Fibroblast of villous mesenchyme (primary cell): Measurements from ENCODE around the gene NT5DC4. TPM values are rescaled to one million over a fixed set of nuclear protein-coding genes. Genes with fewer than 3 reads are reported as not detected.

ENCODE experiments used
- DNase-seq: peaks from one replicate; pipeline ENCODE4 v3.0.0-alpha.2; 2010; ENCODE audit warnings: low read depth
- H3K4me3 ChIP-seq: 2 replicates; pipeline ENCODE4 v1.5.1; 2011; ENCODE audit warnings: low read depth, mild to moderate bottlenecking, low read length
- total RNA-seq: library from RNA; depleted of rRNA; stranded (reverse); fragments of >200 nt; gene quantifications from 2 replicates; pipeline ENCODE4 v1.2.3, GENCODE V29; 2012
- TF ChIP-seq, protein P1 (sequence below): IDR thresholded peaks from 2 replicates; pipeline ENCODE4 v1.5.1; 2012; ENCODE audit warnings: low read depth, mild to moderate bottlenecking, low read length; ENCODE audit not compliant: insufficient read depth

NT5DC4 gene
- total RNA-seq, 1 donor, result not detected

DNA sequence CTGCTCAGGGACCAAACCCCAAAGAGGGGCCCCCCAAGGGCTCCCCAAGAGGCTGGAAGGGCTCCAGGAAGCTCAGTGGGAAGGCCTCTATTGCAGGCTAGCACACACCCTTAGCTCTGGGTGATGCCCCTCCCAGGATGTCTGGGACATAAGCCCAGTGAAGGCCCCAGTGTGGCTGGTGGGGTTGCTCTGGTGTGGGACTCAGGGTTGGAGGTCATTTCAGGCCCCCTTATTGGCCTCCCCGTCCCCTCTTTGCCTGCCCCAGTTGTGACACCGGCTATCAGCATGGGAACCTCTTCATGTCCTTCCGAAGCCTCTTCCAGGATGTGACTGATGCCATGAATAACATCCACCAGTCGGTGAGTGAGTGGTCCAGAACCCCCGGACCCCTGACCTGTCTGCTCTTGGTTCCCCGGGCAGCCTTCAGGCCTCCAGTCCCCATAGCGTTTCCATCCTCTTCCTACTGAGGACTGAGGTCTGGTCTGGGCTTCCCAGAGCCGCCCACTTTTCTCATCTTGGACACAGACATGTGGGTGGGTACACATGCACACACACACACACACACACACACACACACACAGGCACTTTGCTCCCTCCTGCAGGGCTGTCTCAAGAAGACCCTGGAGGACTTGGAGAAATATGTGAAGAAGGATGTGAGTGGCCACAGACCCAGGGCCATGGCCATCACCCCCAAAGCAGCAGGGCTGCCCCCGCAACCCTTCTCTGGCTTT lies 2.2 kb downstream of the NT5DC4 start:
- H3K4me3 ChIP-seq, result no peak overlapping the region
- TF ChIP-seq, protein P1, sequence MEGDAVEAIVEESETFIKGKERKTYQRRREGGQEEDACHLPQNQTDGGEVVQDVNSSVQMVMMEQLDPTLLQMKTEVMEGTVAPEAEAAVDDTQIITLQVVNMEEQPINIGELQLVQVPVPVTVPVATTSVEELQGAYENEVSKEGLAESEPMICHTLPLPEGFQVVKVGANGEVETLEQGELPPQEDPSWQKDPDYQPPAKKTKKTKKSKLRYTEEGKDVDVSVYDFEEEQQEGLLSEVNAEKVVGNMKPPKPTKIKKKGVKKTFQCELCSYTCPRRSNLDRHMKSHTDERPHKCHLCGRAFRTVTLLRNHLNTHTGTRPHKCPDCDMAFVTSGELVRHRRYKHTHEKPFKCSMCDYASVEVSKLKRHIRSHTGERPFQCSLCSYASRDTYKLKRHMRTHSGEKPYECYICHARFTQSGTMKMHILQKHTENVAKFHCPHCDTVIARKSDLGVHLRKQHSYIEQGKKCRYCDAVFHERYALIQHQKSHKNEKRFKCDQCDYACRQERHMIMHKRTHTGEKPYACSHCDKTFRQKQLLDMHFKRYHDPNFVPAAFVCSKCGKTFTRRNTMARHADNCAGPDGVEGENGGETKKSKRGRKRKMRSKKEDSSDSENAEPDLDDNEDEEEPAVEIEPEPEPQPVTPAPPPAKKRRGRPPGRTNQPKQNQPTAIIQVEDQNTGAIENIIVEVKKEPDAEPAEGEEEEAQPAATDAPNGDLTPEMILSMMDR, result no peak
- no peak for DNase-seq

DNA sequence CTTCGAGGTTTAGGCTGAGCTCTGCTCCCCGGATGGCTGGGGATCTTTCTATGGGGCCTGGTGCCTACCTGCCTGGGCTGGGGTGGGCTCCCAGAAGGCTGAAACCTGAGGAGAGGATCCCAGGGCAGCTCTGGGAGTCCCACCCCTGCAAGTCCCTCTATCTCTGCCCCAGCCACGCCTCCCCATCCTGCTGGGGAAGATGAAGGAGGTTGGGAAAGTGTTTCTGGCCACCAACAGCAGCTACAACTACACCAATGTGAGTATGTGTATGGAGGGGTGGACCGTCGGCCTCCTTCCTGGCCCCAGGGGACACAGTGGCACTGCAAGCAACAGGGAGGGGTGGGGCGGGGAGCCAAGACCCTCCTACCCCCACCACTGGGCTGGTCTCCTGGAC lies 2.7 kb downstream of the NT5DC4 start:
- TF ChIP-seq, protein P1, result no peak
- no peak for DNase-seq
- no peak overlapping the region for H3K4me3 ChIP-seq

- TF ChIP-seq, protein P1, result no peak
- H3K4me3 ChIP-seq, result no peak overlapping the region
- DNase-seq, result no peak
These were observed 3.2 kb downstream of the NT5DC4 start for GRCh38 chr2:112723995-112724394.

- H3K4me3 ChIP-seq, result no peak overlapping the region
- DNase-seq, result no peak
- TF ChIP-seq, protein P1, result peak; percentile 25
These were observed 4.0 kb downstream of the NT5DC4 start for GRCh38 chr2:112724591-112725525.

DNA sequence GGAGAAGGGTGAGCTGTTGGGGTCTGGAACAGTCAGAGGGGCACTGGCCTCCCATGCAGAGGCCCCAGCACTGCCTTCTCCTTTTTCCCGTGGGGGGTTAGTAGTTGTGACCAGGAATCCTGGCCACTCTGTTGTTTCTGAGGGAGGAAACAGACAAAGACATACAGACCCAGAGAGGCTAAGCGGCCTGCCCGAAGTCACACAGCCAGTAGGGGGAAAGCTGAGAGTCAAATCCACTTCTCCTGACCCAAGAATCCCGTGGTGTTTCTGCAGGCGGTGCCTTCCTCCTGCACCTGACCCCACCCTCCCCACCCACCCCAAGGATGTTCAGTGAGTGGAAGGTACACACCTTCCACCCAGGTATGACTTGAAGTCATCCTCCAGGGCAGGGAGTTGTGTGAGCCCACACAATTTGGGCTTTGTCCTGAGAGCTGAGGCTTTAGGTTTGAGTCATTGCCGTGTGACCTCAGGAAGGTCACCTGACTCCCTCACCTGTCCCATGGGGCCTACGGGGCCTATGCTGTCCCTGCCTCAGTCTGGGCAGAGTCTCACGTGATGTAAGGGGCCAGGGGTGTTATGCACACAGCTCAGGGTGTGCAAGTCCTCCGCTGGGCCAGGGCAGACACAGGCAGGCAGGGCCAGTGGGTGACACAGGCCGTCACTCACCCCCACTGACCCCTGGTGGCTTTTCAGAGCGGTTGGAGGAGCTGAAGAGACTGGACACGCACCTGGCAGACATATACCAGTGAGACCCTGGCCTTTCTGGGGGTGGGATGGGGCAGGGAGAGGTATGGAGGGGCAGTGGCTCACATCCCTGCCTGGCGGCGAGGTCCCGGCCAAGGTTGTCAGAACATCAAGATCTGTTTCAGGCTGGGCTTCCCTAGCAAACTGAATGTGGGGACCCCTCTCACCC lies 5.0 kb downstream of the NT5DC4 start:
- TF ChIP-seq, protein P1, result no peak
- DNase-seq, result no peak
- no peak overlapping the region for H3K4me3 ChIP-seq

GRCh38 chr2:112726487-112727190 lies 5.8 kb downstream of the NT5DC4 start:
- H3K4me3 ChIP-seq, result no peak overlapping the region
- peak; percentile 90 for DNase-seq
- TF ChIP-seq, protein P1, result peak; percentile 97
